ENCODE results near the gene ACAP2. TPM values are rescaled to one million over a fixed set of nuclear protein-coding genes. Genes with fewer than 3 reads are reported as not detected.

ACAP2 gene
- total and polyA plus RNA-seq, 4 donors: 4.5 to 28.5 (median 23.3) TPM

- no peak overlapping the region for H3K9ac ChIP-seq (ENCODE audit: low read depth in 1 of 2, low read length in 2 of 2)
- peaks cover 0 to 3% (median 2%) of the 10 kb centered on the region in 4 donors for H3K4me1 ChIP-seq (ENCODE audit: control insufficient read depth in 4 of 4, insufficient read depth in 4 of 4, low read length in 3 of 4)
- no peaks in the 10 kb centered on the region for H3K27me3 ChIP-seq (ENCODE audit: control insufficient read depth in 4 of 4, insufficient read depth in 4 of 4, low read length in 3 of 4)
- no peak overlapping the region for H3K27ac ChIP-seq (ENCODE audit: low read depth in 1 of 2, low read length in 2 of 2)
- DNase-seq (ENCODE audit: low spot score): no peak
- no peaks in the 10 kb centered on the region for H3K9me3 ChIP-seq (ENCODE audit: control insufficient read depth in 4 of 4, low read length in 3 of 4)
- H3K36me3 ChIP-seq (ENCODE audit: control insufficient read depth in 4 of 4, insufficient read depth in 3 of 4, low read depth in 1 of 4, low read length in 3 of 4): no peaks in the 10 kb centered on the region
- WGBS: 85% methylated on average over 3 of the region's 3 CpGs
- no peak for TF ChIP-seq HNF4A (conservative IDR thresholded peaks at IDR 0.05)
- TF ChIP-seq ZBTB33 (IDR thresholded peaks at IDR 0.05): no peak
- no peak for TF ChIP-seq RAD21 (IDR thresholded peaks at IDR 0.05)
- TF ChIP-seq EGR1 (IDR thresholded peaks at IDR 0.05; ENCODE audit: low read depth in 2 of 2): no peak
- no peak for TF ChIP-seq SP1 (IDR thresholded peaks at IDR 0.05)
- TF ChIP-seq MAX (IDR thresholded peaks at IDR 0.05): no peak
- TF ChIP-seq JUND (IDR thresholded peaks at IDR 0.05): no peak
- no peak for TF ChIP-seq RXRA (IDR thresholded peaks at IDR 0.05)
- TF ChIP-seq FOXA1 (IDR thresholded peaks at IDR 0.05): no peak
- TF ChIP-seq REST (IDR thresholded peaks at IDR 0.05): no peak
- no peak for TF ChIP-seq TAF1 (conservative IDR thresholded peaks at IDR 0.05)
- TF ChIP-seq FOXA2 (IDR thresholded peaks at IDR 0.05): no peak
- no peak overlapping the region for H3K4me3 ChIP-seq (ENCODE audit: low read depth in 1 of 3, low read length in 3 of 3)
Observed at GRCh38 chr3:195394700-195395099, 48.1 kb downstream of the ACAP2 start.

GRCh38 chr3:195394024-195394423 lies 48.8 kb downstream of the ACAP2 start:
- 90% methylated on average over 7 of the region's 7 CpGs for WGBS
- H3K4me1 ChIP-seq (ENCODE audit: control insufficient read depth in 4 of 4, insufficient read depth in 4 of 4, low read length in 3 of 4): peaks cover 0 to 3% (median 2%) of the 10 kb centered on the region in 4 donors

More at GRCh38 chr3:195394024-195394423, 48.8 kb downstream of the ACAP2 start:
- H3K27ac ChIP-seq (ENCODE audit: low read depth in 1 of 2, low read length in 2 of 2): no peak overlapping the region
- peaks cover 0 to 3% (median 0%) of the 10 kb centered on the region in 4 donors for H3K36me3 ChIP-seq (ENCODE audit: control insufficient read depth in 4 of 4, insufficient read depth in 3 of 4, low read depth in 1 of 4, low read length in 3 of 4)
- H3K27me3 ChIP-seq (ENCODE audit: control insufficient read depth in 4 of 4, insufficient read depth in 4 of 4, low read length in 3 of 4): no peaks in the 10 kb centered on the region
- no peak overlapping the region for H3K4me3 ChIP-seq (ENCODE audit: low read depth in 1 of 3, low read length in 3 of 3)
- no peak for DNase-seq (ENCODE audit: low spot score)
- no peaks in the 10 kb centered on the region for H3K9me3 ChIP-seq (ENCODE audit: control insufficient read depth in 4 of 4, low read length in 3 of 4)
- no peak overlapping the region for H3K9ac ChIP-seq (ENCODE audit: low read depth in 1 of 2, low read length in 2 of 2)
- no peak for TF ChIP-seq GABPA (IDR thresholded peaks at IDR 0.05 in 1 of 2, conservative IDR thresholded peaks at IDR 0.05 in 1 of 2)
- no peak for TF ChIP-seq REST (IDR thresholded peaks at IDR 0.05)
- TF ChIP-seq ZBTB33 (IDR thresholded peaks at IDR 0.05): no peak
- no peak for TF ChIP-seq ATF3 (IDR thresholded peaks at IDR 0.05)

Data from liver (tissue), 9 donors.